Calu3 (cell line): ENCODE data around the gene PMM2. TPM values are rescaled to one million over a fixed set of nuclear protein-coding genes. Genes with fewer than 3 reads are reported as not detected.

Experiments used
- BruUV-seq: library from RNA; stranded (reverse); fragments of 400-500 nt; replicated peaks from 2 replicates; lab custom pipeline; 2021; lab: Mats Ljungman, UMichigan
- CTCF ChIA-PET: fragments of 300-600 bp; sonication (Branson Sonifier 250); formaldehyde crosslinking; loops from one replicate; lab custom pipeline; 2022; ENCODE audit warnings: antibody characterized with exemption; lab: Charles Lee
- DNase-seq: peaks from one replicate; pipeline ENCODE4 v3.0.0; 2022
- H3K27ac Mint-ChIP-seq: one replicate; pipeline ENCODE4 v1.8.0; 2022; ENCODE audit warnings: mixed read lengths; ENCODE audit not compliant: unreplicated experiment
- H3K27me3 Mint-ChIP-seq: one replicate; pipeline ENCODE4 v1.8.0; 2022; ENCODE audit warnings: mixed read lengths; ENCODE audit not compliant: unreplicated experiment
- H3K36me3 Mint-ChIP-seq: one replicate; pipeline ENCODE4 v1.8.0; 2022; ENCODE audit warnings: mild to moderate bottlenecking, moderate library complexity, mixed read lengths; ENCODE audit not compliant: insufficient read depth, unreplicated experiment
- H3K4me1 Mint-ChIP-seq: one replicate; pipeline ENCODE4 v1.8.0; 2022; ENCODE audit warnings: mild to moderate bottlenecking, low read depth, mixed read lengths; ENCODE audit not compliant: unreplicated experiment
- H3K4me3 Mint-ChIP-seq: one replicate; pipeline ENCODE4 v1.8.0; 2022; ENCODE audit warnings: mild to moderate bottlenecking, low read depth, moderate library complexity, mixed read lengths; ENCODE audit not compliant: unreplicated experiment
- H3K9me3 Mint-ChIP-seq: one replicate; pipeline ENCODE4 v1.8.0; 2022; ENCODE audit warnings: low read depth, mixed read lengths; ENCODE audit not compliant: unreplicated experiment
- CTCF ChIP-seq: fragments of 200-600 bp; IDR thresholded peaks from one replicate; pipeline ENCODE4 v1.8.0; 2022; ENCODE audit warnings: antibody characterized with exemption; ENCODE audit not compliant: unreplicated experiment
- intact Hi-C: fragments of 100-400 bp; cut with micrococcal nuclease; formaldehyde crosslinking; loops from one replicate; pipeline ENCODE4 v1.10.0; 2022; ENCODE audit not compliant: unreplicated experiment
- total RNA-seq: library from RNA; stranded (reverse); gene quantifications from 2 replicates; pipeline ENCODE4 v1.2.3, GENCODE V29; 2022

The PMM2 gene
- total RNA-seq, 1 experiment from 2014 or later: 88.3 TPM

- DNase-seq: no peak
- intact Hi-C loops: no loop called here
- Mint-ChIP-seq H3K4me3 (no peak overlapping the region), H3K27me3 (no peaks in the 10 kb centered on the region), H3K36me3 (peaks cover 99% of the 10 kb centered on the region), H3K4me1 (peaks cover 10% of the 10 kb centered on the region), H3K27ac (no peak overlapping the region), H3K9me3 (no peaks in the 10 kb centered on the region)
- TF ChIP-seq CTCF: no peak
- no TSS peak for BruUV-seq
- CTCF ChIA-PET: no interaction called here
Observed at GRCh38 chr16:8806272-8806983, 8.8 kb downstream of the PMM2 start.

- Mint-ChIP-seq H3K36me3 (peaks cover 99% of the 10 kb centered on the region), H3K9me3 (no peaks in the 10 kb centered on the region), H3K27me3 (no peaks in the 10 kb centered on the region), H3K4me1 (peaks cover 3% of the 10 kb centered on the region), H3K4me3 (no peak overlapping the region), H3K27ac (no peak overlapping the region)
- intact Hi-C loops: no loop called here
- CTCF ChIA-PET: interaction anchor here (0.7 kb wide), 1 partner anchor 191 kb away, joined by 3 read pairs; no protein-coding TSS in a partner anchor
- DNase-seq: no peak
- no TSS peak for BruUV-seq
- no peak for TF ChIP-seq CTCF
Observed at GRCh38 chr16:8807189-8807588, 9.6 kb downstream of the PMM2 start.

- TF ChIP-seq CTCF: no peak
- no peak overlapping the region for H3K27ac Mint-ChIP-seq
Observed at GRCh38 chr16:8808009-8808408, 10.4 kb downstream of the PMM2 start.

GRCh38 chr16:8808613-8809353 is 11.1 kb downstream of the PMM2 start:
- BruUV-seq: no TSS peak
- peaks cover 99% of the 10 kb centered on the region for H3K36me3 Mint-ChIP-seq
- H3K4me1 Mint-ChIP-seq: no peaks in the 10 kb centered on the region
- no peaks in the 10 kb centered on the region for H3K9me3 Mint-ChIP-seq
- no peaks in the 10 kb centered on the region for H3K27me3 Mint-ChIP-seq
- H3K4me3 Mint-ChIP-seq: no peak overlapping the region
- no peak overlapping the region for H3K27ac Mint-ChIP-seq
- DNase-seq: no peak
- CTCF ChIA-PET: interaction anchor here (0.6 kb wide), 1 partner anchor 130 kb away, joined by 3 read pairs; no protein-coding TSS in a partner anchor
- intact Hi-C loops: no loop called here
- TF ChIP-seq CTCF: no peak

More at GRCh38 chr16:8808009-8808408, 10.4 kb downstream of the PMM2 start:
- H3K9me3 Mint-ChIP-seq: no peaks in the 10 kb centered on the region
- no TSS peak for BruUV-seq
- CTCF ChIA-PET: no interaction called here
- peaks cover 99% of the 10 kb centered on the region for H3K36me3 Mint-ChIP-seq
- intact Hi-C loops: no loop called here
- H3K4me3 Mint-ChIP-seq: no peak overlapping the region
- H3K27me3 Mint-ChIP-seq: no peaks in the 10 kb centered on the region
- H3K4me1 Mint-ChIP-seq: no peaks in the 10 kb centered on the region
- DNase-seq: no peak
